WI38 (cell line): ENCODE results near the gene PDK4.

ENCODE experiments used
- H3K4me3 ChIP-seq: 2 replicates; pipeline ENCODE4 v1.5.1; 2011; ENCODE audit warnings: low read depth, mild to moderate bottlenecking, control low read depth, low read length
- TF ChIP-seq, protein P1 (sequence below): IDR thresholded peaks from 2 replicates; pipeline ENCODE4 v1.5.1; 2012; ENCODE audit warnings: low read depth, mild to moderate bottlenecking, control low read depth, low read length

The PDK4 gene

DNA sequence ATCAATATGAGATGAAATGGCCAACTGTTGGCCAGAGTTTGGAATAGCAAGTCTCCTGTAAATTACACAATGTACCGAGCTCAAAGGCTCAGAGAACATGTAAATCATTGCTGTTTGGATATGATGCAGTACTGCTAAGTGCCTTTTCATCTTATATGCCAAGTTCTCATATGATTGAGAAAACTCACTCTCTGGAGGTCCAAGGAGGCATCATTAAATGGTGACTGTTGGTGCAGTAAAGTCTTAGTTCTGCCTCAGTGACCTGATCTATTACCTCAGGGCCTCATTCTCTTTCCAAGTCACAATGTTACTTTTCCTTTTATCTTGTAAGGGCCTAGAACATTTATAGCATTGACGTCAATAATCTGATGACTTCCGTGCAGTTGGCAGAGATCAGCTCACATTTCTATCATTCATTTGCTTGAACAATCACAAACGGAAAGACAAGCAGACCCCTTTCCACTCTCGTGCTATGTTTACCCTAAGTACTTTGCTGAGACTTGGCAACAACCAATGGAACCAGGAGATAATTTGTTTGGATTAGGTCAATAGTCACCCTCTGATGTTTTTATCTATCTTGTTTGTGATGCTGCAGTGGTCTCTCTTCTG is 32.6 kb upstream of the PDK4 start:
- TF ChIP-seq, protein P1, sequence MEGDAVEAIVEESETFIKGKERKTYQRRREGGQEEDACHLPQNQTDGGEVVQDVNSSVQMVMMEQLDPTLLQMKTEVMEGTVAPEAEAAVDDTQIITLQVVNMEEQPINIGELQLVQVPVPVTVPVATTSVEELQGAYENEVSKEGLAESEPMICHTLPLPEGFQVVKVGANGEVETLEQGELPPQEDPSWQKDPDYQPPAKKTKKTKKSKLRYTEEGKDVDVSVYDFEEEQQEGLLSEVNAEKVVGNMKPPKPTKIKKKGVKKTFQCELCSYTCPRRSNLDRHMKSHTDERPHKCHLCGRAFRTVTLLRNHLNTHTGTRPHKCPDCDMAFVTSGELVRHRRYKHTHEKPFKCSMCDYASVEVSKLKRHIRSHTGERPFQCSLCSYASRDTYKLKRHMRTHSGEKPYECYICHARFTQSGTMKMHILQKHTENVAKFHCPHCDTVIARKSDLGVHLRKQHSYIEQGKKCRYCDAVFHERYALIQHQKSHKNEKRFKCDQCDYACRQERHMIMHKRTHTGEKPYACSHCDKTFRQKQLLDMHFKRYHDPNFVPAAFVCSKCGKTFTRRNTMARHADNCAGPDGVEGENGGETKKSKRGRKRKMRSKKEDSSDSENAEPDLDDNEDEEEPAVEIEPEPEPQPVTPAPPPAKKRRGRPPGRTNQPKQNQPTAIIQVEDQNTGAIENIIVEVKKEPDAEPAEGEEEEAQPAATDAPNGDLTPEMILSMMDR: no peak
- H3K4me3 ChIP-seq: no peak overlapping the region

DNA sequence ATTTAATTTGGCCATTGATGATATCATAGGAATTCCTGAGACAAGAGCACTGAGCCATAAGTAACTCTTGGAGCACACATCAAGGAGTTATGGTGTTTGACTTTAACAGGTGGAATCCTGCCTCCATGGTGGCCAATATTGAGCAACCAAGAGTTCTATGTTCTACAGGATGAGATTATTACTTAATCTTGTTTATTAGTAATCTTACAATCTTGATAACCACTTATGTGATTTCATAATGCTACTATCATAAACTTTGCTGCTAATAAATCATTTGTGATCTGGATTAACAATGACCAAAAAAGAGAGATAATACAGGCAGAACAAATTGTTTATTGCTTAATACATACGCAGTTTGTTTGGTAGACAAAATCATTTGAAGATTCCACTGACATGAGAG is 27.5 kb upstream of the PDK4 start:
- TF ChIP-seq, protein P1: no peak
- H3K4me3 ChIP-seq: no peak overlapping the region

DNA sequence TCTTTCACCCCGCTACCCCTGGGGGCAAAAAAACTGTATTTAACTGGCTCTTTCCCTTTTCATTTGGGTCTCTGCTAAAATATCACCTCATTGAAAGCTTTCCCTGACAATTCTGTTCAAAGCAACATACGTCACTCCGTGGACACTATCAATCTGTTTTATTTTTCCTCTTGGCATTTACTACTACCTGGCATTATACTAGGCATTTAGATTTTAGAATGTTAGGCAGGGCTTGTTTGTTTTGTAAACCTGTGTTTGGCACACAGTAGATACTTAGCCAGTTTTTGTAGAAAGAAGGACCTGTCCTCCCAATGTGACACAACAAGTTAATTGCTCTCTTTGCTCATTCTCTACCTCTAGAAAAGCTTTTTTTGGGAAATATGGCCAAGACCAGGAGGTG is 26.5 kb upstream of the PDK4 start:
- no peak overlapping the region for H3K4me3 ChIP-seq
- TF ChIP-seq, protein P1: no peak

DNA sequence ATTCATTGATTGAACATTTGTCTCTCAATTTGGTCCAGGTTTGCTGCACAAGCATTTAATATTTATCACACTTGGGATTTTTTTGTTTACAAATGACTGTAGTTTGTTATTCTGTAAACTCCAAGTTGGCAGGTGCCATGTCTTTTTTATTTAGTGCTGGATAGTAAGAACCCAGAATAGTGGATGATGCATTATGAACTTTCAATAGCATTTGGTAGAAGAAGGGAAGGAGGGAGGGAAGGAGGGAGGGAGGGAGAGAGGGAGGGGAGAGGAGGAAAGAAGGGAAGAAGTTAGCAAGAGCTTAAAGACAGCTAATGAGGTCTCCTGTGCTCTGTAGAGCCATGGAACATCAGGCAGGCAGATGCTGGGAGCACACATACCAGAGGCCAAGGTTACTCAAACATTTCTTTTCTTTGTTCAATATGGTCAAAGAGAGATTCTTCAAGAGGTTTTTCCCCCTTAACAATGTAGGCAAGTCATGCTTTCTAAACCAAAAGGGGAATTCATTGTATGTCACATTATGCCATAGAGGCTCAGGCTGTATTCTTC is 25.8 kb upstream of the PDK4 start:
- TF ChIP-seq, protein P1: no peak
- no peak overlapping the region for H3K4me3 ChIP-seq

DNA sequence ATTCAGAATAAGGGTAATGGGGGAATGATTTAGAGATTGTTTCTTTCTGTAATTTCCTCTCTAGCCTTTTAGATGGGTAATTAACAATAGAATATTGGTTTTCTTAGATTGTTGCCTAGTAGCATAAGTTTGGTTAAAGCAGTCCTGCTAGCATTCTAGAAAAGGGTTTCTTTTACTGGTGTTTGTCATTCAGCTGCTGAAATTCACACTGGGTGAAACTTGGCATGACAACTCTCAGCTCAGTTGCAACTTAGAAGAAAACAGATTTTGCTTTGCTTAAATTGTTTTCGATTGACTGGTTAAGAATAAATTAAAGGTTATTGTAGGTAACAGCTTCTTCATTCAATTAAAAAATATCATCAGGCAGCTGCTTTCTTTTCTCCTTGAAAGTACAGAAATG is 25.1 kb upstream of the PDK4 start:
- TF ChIP-seq, protein P1: no peak
- H3K4me3 ChIP-seq: no peak overlapping the region

DNA sequence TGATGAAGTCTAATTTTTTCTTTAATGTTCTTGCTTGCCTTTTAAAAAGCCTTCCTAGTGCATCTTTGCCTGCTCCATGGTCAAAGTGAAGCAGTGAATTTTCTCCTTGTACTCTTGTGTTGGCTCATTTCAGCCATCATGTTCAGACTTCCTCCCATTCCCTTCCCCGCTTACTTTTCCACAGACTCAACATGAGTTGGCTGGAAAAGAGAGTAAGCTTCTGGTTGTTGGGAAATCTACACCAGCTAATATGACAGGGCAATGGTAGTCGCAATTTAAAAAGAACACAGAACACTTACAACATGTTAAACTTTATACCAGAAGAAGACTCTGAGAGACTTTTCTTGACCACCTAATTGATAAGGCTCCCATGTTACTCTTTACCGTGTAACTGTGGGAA is 24.3 kb upstream of the PDK4 start:
- TF ChIP-seq, protein P1: no peak
- no peak overlapping the region for H3K4me3 ChIP-seq

DNA sequence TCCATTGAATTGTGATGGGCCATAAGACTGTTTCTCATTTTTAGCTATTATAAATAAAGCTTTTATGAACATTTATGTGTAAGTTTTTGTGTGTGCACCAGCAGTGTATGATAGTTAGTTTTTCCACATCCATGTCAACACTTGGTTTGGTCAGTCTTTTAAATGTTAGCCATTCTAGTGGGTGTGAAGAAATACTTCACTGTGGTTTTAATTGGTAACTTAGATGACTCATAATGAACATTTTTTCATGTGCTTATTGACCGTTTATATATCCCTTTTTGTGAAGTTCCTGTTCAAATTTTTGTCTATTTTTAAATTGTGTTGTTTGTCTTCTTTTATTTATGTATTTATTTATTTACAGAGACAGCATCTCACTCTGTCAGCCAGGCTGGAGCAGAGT is 23.6 kb upstream of the PDK4 start:
- H3K4me3 ChIP-seq: no peak overlapping the region
- TF ChIP-seq, protein P1: no peak
